Stimulated activated CD8-positive, alpha-beta memory T cell treated with anti-CD3 and anti-CD28 coated beads, Interleukin-12 subunit alpha, Interleukin-12 subunit beta, amount 100 ng/mL, for 24 hours (primary cell): ENCODE results near the gene NPIPA7.
"Not testable (repeated sequence)": the region's sequence is repeated elsewhere in the genome, so short reads cannot be mapped to it uniquely, and the experiment has no call there.

Source experiments
- DNase-seq: peaks from one replicate; pipeline ENCODE4 v3.0.0-alpha.2; 2020; ENCODE audit errors: extremely low read depth

NPIPA7 gene

GRCh38 chr16:16417914-16418544 is 39.1 kb downstream of the NPIPA7 start:
- DNase-seq = not testable (repeated sequence)

GRCh38 chr16:16420515-16420914 is 41.6 kb downstream of the NPIPA7 start:
- DNase-seq = not testable (repeated sequence)

GRCh38 chr16:16425146-16425545 is 46.2 kb downstream of the NPIPA7 start:
- DNase-seq = not testable (repeated sequence)

GRCh38 chr16:16431135-16431534 is 52.2 kb downstream of the NPIPA7 start:
- DNase-seq = not testable (repeated sequence)

GRCh38 chr16:16434711-16435110 is 55.8 kb downstream of the NPIPA7 start:
- not testable (repeated sequence) for DNase-seq

- DNase-seq = not testable (repeated sequence)
These were observed 62.5 kb downstream of the NPIPA7 start for GRCh38 chr16:16441401-16441800.
